ENCODE results near the gene LMX1A. TPM values are rescaled to one million over a fixed set of nuclear protein-coding genes. Genes with fewer than 3 reads are reported as not detected.
A peak's percentile ranks its signal among the peaks of the same experiment; 100 is the strongest.

Gene LMX1A
- total and polyA plus RNA-seq, 2 experiments from 2014 or later: not detected

DNA sequence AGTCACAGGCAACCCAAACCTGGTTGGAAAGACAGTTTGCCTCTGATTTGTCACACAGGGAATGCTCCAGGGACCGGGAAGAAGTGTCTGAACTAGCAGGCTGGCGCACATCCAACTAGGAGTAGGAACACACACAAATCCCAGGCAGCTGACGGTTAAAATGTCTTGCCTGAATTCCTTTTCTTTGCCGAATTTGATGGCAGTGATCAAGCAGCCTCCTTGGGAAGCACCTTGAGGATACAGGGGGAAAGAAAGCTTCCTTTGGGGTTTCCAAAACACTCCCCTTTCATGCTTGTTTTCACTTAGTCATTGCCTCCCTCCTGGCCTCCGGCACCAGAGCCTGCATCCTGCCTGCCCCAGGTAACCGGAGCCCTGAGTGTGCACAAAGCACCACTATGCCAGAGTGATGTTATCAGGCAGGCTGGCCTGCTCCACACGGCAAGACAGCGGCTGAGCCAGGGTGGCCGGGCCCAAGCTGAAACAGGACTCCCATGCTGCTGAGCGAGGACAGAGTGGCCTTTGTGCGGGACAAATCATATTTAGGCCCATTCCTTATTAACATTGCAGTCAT, 193.8 kb downstream of the LMX1A start:
- H3K79me2 ChIP-seq (replicated peaks; ENCODE audit: insufficient read depth): no peaks in the 10 kb centered on the region
- Mint-ChIP-seq H3K36me3 (ENCODE audit: low read depth) (no peaks in the 10 kb centered on the region), H3K27me3 (ENCODE audit: insufficient read depth, low read depth, poor library complexity) (peaks cover 4% of the 10 kb centered on the region), H3K9me3 (no peaks in the 10 kb centered on the region), H3K4me3 (no peak overlapping the region), H3K27ac (0 out of 2 replicates have a peak overlapping the region, but pooled peaks have one; percentile 49), H3K4me1 (peaks cover 6% of the 10 kb centered on the region; the same call in 2 of the 3 replicates)
- H3F3A ChIP-seq (replicated peaks; ENCODE audit: low read depth): no peaks in the 10 kb centered on the region
- no peaks in the 10 kb centered on the region for H3K27me3 ChIP-seq (ENCODE audit: insufficient read depth)
- H3K36me3 ChIP-seq (ENCODE audit: insufficient read depth): no peaks in the 10 kb centered on the region
- no peak overlapping the region for H3K4me2 ChIP-seq
- no peaks in the 10 kb centered on the region for H3K9me2 ChIP-seq (ENCODE audit: insufficient read depth)
- no peaks in the 10 kb centered on the region for H3K4me1 ChIP-seq (ENCODE audit: insufficient read depth)
- ATAC-seq: peak; percentile 99
- TF ChIP-seq EZH2 (IDR thresholded peaks at IDR 0.05; ENCODE audit: low read depth, unreplicated experiment) (no peak), JUNB (IDR thresholded peaks at IDR 0.05; ENCODE audit: unreplicated experiment) (peak; percentile 51), POLR2AphosphoS5 (IDR thresholded peaks at IDR 0.05; ENCODE audit: low read depth) (no peak)
- TF ChIP-seq, protein P1, sequence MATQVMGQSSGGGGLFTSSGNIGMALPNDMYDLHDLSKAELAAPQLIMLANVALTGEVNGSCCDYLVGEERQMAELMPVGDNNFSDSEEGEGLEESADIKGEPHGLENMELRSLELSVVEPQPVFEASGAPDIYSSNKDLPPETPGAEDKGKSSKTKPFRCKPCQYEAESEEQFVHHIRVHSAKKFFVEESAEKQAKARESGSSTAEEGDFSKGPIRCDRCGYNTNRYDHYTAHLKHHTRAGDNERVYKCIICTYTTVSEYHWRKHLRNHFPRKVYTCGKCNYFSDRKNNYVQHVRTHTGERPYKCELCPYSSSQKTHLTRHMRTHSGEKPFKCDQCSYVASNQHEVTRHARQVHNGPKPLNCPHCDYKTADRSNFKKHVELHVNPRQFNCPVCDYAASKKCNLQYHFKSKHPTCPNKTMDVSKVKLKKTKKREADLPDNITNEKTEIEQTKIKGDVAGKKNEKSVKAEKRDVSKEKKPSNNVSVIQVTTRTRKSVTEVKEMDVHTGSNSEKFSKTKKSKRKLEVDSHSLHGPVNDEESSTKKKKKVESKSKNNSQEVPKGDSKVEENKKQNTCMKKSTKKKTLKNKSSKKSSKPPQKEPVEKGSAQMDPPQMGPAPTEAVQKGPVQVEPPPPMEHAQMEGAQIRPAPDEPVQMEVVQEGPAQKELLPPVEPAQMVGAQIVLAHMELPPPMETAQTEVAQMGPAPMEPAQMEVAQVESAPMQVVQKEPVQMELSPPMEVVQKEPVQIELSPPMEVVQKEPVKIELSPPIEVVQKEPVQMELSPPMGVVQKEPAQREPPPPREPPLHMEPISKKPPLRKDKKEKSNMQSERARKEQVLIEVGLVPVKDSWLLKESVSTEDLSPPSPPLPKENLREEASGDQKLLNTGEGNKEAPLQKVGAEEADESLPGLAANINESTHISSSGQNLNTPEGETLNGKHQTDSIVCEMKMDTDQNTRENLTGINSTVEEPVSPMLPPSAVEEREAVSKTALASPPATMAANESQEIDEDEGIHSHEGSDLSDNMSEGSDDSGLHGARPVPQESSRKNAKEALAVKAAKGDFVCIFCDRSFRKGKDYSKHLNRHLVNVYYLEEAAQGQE (IDR thresholded peaks at IDR 0.05; ENCODE audit: unreplicated experiment): no peak
- DNase-seq (ENCODE audit: low spot score): peak; percentile 62
- peak overlapping the region; percentile 96 for H2AFZ ChIP-seq
- H3K27ac ChIP-seq (ENCODE audit: low read depth): no peak overlapping the region
- no peak overlapping the region for H3K4me3 ChIP-seq
- H4K20me1 ChIP-seq (replicated peaks; ENCODE audit: insufficient read depth): no peaks in the 10 kb centered on the region

DNA sequence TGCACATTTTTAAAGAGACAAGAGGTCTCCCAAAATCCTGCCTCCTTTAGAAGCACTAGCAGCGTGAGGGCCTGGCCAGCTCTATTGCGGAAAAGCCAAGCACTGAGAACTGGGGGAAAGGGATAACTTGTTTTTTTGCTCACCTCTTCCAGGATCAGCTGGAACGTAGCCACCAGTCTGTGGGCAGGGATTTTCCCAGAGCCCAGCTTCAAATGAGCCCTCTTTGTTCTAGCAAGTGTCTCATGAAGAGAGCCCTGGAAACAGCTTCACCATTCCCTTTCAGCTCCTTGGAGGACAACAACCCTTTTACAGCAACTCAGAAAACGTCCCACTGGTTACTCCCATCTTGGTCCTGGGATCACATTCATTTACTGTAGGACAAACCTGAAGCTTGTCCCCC, 195.4 kb downstream of the LMX1A start:
- Histone ChIP-seq H3K27ac (ENCODE audit: low read depth) (no peak overlapping the region), H3K4me1 (ENCODE audit: insufficient read depth) (no peaks in the 10 kb centered on the region), H3K27me3 (ENCODE audit: insufficient read depth) (no peaks in the 10 kb centered on the region), H3K9me2 (ENCODE audit: insufficient read depth) (no peaks in the 10 kb centered on the region), H3K79me2 (replicated peaks; ENCODE audit: insufficient read depth) (no peaks in the 10 kb centered on the region), H3F3A (replicated peaks; ENCODE audit: low read depth) (no peaks in the 10 kb centered on the region), H4K20me1 (replicated peaks; ENCODE audit: insufficient read depth) (no peaks in the 10 kb centered on the region), H3K4me2 (no peak overlapping the region), H3K4me3 (no peak overlapping the region), H3K36me3 (ENCODE audit: insufficient read depth) (no peaks in the 10 kb centered on the region), H2AFZ (no peak overlapping the region)
- H3K4me1 Mint-ChIP-seq: peaks cover 6% of the 10 kb centered on the region; the same call in 2 of the 3 replicates
- H3K9me3 Mint-ChIP-seq: no peaks in the 10 kb centered on the region
- no peak overlapping the region for H3K4me3 Mint-ChIP-seq
- H3K27ac Mint-ChIP-seq: no peak overlapping the region
- ATAC-seq (no peak), DNase-seq (ENCODE audit: low spot score) (no peak)
- H3K27me3 Mint-ChIP-seq (ENCODE audit: insufficient read depth, low read depth, poor library complexity): peaks cover 4% of the 10 kb centered on the region
- TF ChIP-seq, protein P2, sequence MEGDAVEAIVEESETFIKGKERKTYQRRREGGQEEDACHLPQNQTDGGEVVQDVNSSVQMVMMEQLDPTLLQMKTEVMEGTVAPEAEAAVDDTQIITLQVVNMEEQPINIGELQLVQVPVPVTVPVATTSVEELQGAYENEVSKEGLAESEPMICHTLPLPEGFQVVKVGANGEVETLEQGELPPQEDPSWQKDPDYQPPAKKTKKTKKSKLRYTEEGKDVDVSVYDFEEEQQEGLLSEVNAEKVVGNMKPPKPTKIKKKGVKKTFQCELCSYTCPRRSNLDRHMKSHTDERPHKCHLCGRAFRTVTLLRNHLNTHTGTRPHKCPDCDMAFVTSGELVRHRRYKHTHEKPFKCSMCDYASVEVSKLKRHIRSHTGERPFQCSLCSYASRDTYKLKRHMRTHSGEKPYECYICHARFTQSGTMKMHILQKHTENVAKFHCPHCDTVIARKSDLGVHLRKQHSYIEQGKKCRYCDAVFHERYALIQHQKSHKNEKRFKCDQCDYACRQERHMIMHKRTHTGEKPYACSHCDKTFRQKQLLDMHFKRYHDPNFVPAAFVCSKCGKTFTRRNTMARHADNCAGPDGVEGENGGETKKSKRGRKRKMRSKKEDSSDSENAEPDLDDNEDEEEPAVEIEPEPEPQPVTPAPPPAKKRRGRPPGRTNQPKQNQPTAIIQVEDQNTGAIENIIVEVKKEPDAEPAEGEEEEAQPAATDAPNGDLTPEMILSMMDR (conservative IDR thresholded peaks at IDR 0.05; ENCODE audit: low read depth in 2 of 2): no peak
- TF ChIP-seq EZH2 (IDR thresholded peaks at IDR 0.05; ENCODE audit: low read depth, unreplicated experiment): no peak
- TF ChIP-seq, protein P3, sequence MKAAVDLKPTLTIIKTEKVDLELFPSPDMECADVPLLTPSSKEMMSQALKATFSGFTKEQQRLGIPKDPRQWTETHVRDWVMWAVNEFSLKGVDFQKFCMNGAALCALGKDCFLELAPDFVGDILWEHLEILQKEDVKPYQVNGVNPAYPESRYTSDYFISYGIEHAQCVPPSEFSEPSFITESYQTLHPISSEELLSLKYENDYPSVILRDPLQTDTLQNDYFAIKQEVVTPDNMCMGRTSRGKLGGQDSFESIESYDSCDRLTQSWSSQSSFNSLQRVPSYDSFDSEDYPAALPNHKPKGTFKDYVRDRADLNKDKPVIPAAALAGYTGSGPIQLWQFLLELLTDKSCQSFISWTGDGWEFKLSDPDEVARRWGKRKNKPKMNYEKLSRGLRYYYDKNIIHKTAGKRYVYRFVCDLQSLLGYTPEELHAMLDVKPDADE (IDR thresholded peaks at IDR 0.05): no peak
- TF ChIP-seq CREB1 (CRISPR knock-in tag; IDR thresholded peaks at IDR 0.05; ENCODE audit: low read depth): no peak
- TF ChIP-seq, protein P1 (IDR thresholded peaks at IDR 0.05; ENCODE audit: unreplicated experiment): no peak
- H3K36me3 Mint-ChIP-seq (ENCODE audit: low read depth): no peaks in the 10 kb centered on the region

Measured in GM23338 (cell line).